Neural progenitor cell (in vitro differentiated cells): ENCODE measurements around the gene GLT8D2. TPM values are rescaled to one million over a fixed set of nuclear protein-coding genes. Genes with fewer than 3 reads are reported as not detected.
"Not testable (repeated sequence)": the region's sequence is repeated elsewhere in the genome, so short reads cannot be mapped to it uniquely, and the experiment has no call there.

Experiments
- DNase-seq: peaks from one replicate; pipeline ENCODE4 v3.0.0-alpha.2; 2016; ENCODE audit warnings: low spot score
- H2AFZ ChIP-seq: fragments of 200-600 bp; sonication (generic); replicated peaks from 2 replicates; pipeline ENCODE4 v1.6.1; 2016; ENCODE audit warnings: antibody characterized with exemption
- H3F3A ChIP-seq: fragments of 200-600 bp; sonication (generic); 2 replicates; pipeline ENCODE4 v1.6.1; 2016; ENCODE audit warnings: antibody characterized with exemption, low read depth
- H3K27ac ChIP-seq: fragments of 200-600 bp; sonication (generic); 2 replicates; pipeline ENCODE4 v1.5.1; 2016; ENCODE audit warnings: mild to moderate bottlenecking
- H3K27me3 ChIP-seq: fragments of 200-600 bp; sonication (generic); 2 replicates; pipeline ENCODE4 v1.6.1; 2016; ENCODE audit warnings: mild to moderate bottlenecking, moderate library complexity
- H3K36me3 ChIP-seq: fragments of 200-600 bp; sonication (generic); 2 replicates; pipeline ENCODE4 v1.5.1; 2016
- H3K4me1 ChIP-seq: fragments of 200-600 bp; sonication (generic); 2 replicates; pipeline ENCODE4 v1.6.1; 2016; ENCODE audit warnings: mixed run types
- H3K4me2 ChIP-seq: fragments of 200-600 bp; sonication (generic); 2 replicates; pipeline ENCODE4 v1.6.1; 2016
- H3K4me3 ChIP-seq: fragments of 200-600 bp; sonication (generic); 2 replicates; pipeline ENCODE4 v1.5.1; 2016
- H3K79me2 ChIP-seq: fragments of 200-600 bp; sonication (generic); 2 replicates; pipeline ENCODE4 v1.6.1; 2016; ENCODE audit warnings: low read depth
- H3K9ac ChIP-seq: fragments of 200-600 bp; sonication (generic); 2 replicates; pipeline ENCODE4 v1.6.1; 2016
- H3K9me3 ChIP-seq: fragments of 200-600 bp; sonication (generic); 2 replicates; pipeline ENCODE4 v1.5.1; 2016; ENCODE audit warnings: low read depth
- H4K20me1 ChIP-seq: fragments of 200-600 bp; sonication (generic); 2 replicates; pipeline ENCODE4 v1.6.1; 2016; ENCODE audit warnings: low read depth
- H3K27ac Mint-ChIP-seq: 3 replicates; pipeline ENCODE4 v1.8.0; 2021; ENCODE audit warnings: mixed read lengths
- H3K27me3 Mint-ChIP-seq: 2 replicates; pipeline ENCODE4 v1.8.0; 2022; ENCODE audit warnings: low read depth, mild to moderate bottlenecking, inconsistent platforms, moderate library complexity, mixed read lengths; ENCODE audit not compliant: insufficient read depth
- H3K36me3 Mint-ChIP-seq: 3 replicates; pipeline ENCODE4 v1.8.0; 2021; ENCODE audit warnings: mixed read lengths
- H3K4me1 Mint-ChIP-seq: 3 replicates; pipeline ENCODE4 v1.8.0; 2021; ENCODE audit warnings: mixed read lengths
- H3K4me3 Mint-ChIP-seq: 3 replicates; pipeline ENCODE4 v1.8.0; 2021; ENCODE audit warnings: mild to moderate bottlenecking, moderate library complexity, mixed read lengths
- H3K9me3 Mint-ChIP-seq: 3 replicates; pipeline ENCODE4 v1.8.0; 2020; ENCODE audit warnings: mixed read lengths
- CTCF ChIP-seq: fragments of 200-600 bp; sonication (generic); IDR thresholded peaks from 2 replicates; pipeline ENCODE4 v1.5.1; 2017; ENCODE audit warnings: antibody characterized with exemption, mild to moderate bottlenecking
- EZH2 ChIP-seq: fragments of 200-600 bp; sonication (generic); IDR thresholded peaks from 2 replicates; pipeline ENCODE4 v1.6.1; 2017; ENCODE audit warnings: antibody characterized with exemption, mild to moderate bottlenecking, moderate library complexity
- EZH2phosphoT487 ChIP-seq: fragments of 200-600 bp; sonication (generic); IDR thresholded peaks from 2 replicates; pipeline ENCODE4 v1.6.1; 2017; ENCODE audit warnings: antibody characterized with exemption
- total RNA-seq: library from RNA; depleted of rRNA; stranded (reverse); fragments of >200 nt; gene quantifications from 2 replicates; pipeline ENCODE4 v1.2.3, GENCODE V29; 2015; ENCODE audit warnings: low replicate concordance

The GLT8D2 gene
- total RNA-seq, 1 donor from 2014 or later: 3.9 TPM

DNA sequence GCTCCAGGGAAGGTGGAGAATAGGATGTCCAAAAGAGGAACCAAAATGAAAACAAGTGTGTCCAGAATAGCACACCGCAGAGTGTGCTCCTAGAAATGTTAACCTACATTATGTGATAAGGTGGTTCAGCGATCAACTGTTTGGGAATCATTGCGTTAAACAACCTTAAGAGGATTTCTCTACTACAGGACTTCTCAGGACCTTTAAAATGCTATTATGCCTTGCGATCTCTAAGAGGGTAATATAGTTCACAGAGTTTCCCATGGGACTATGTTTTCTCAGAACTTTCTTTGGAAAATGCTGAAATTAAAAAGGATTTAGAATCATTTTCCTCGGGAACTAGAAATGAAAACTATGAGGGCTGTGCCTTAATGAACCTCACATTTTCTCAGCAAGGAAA, 1.8 kb downstream of the GLT8D2 start:
- Mint-ChIP-seq H3K27me3 (peaks cover 11% of the 10 kb centered on the region), H3K9me3 (no peaks in the 10 kb centered on the region), H3K27ac (no peak overlapping the region), H3K36me3 (no peaks in the 10 kb centered on the region), H3K4me3 (no peak overlapping the region), H3K4me1 (peaks cover 15% of the 10 kb centered on the region)
- Histone ChIP-seq H3K79me2 (no peaks in the 10 kb centered on the region), H3K4me2 (no peak overlapping the region), H3F3A (peaks cover 6% of the 10 kb centered on the region), H2AFZ (no peak overlapping the region), H3K27me3 (peaks cover 33% of the 10 kb centered on the region), H3K9me3 (no peaks in the 10 kb centered on the region), H3K4me3 (no peak overlapping the region), H3K9ac (no peak overlapping the region), H3K27ac (no peak overlapping the region), H4K20me1 (no peaks in the 10 kb centered on the region), H3K4me1 (peaks cover 16% of the 10 kb centered on the region), H3K36me3 (no peaks in the 10 kb centered on the region)
- no peak for TF ChIP-seq CTCF
- TF ChIP-seq EZH2: no peak
- no peak for TF ChIP-seq EZH2phosphoT487
- no peak for DNase-seq

DNA sequence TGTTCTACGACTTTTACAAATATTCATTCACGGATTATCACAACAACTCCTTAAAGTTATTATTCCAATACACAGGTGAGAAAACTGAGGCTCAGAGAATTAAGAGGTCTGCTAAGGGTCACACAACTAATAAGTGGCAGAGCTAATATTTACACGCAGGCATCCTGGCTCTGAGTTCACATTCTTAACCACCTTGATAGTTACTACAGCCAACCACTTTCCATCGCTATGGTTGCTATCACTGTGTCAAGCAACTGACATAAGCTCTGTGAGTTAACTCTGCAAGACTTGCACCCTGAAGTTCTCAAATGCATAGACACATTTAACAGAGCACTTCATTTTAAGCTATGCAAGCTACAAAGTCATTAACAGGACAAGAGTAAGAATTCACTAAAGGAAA, 3.7 kb downstream of the GLT8D2 start:
- Mint-ChIP-seq H3K4me3 (no peak overlapping the region), H3K4me1 (peaks cover 15% of the 10 kb centered on the region), H3K36me3 (no peaks in the 10 kb centered on the region), H3K9me3 (no peaks in the 10 kb centered on the region), H3K27me3 (peaks cover 10% of the 10 kb centered on the region), H3K27ac (no peak overlapping the region)
- Histone ChIP-seq H4K20me1 (no peaks in the 10 kb centered on the region), H3K4me3 (no peak overlapping the region), H3K27ac (no peak overlapping the region), H3K9ac (no peak overlapping the region), H3K9me3 (no peaks in the 10 kb centered on the region), H2AFZ (no peak overlapping the region), H3K79me2 (no peaks in the 10 kb centered on the region), H3K4me1 (peaks cover 16% of the 10 kb centered on the region), H3F3A (peaks cover 6% of the 10 kb centered on the region), H3K27me3 (peaks cover 33% of the 10 kb centered on the region), H3K4me2 (no peak overlapping the region), H3K36me3 (no peaks in the 10 kb centered on the region)
- TF ChIP-seq EZH2phosphoT487 (no peak), CTCF (no peak), EZH2 (no peak)
- DNase-seq: no peak

DNA sequence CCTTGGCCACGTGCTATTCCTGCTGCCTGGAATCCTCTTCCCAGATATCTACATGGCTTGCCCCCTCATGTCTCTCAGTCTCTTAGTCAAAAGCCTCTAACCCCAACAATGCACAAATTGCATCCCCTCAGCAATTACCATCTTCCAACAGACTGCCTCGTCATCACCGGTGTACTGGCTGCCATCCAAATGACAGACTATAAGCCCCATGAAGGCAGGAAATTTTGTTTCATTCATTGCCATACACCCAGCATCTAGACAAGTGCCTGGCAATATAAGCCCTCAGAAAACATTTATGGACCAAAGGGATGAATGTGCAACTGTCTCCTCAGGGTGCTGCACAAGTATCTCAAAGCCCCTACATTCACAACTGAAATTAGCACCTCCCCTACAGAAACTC, 5.8 kb downstream of the GLT8D2 start:
- Histone ChIP-seq H3F3A (no peaks in the 10 kb centered on the region), H3K9me3 (no peaks in the 10 kb centered on the region), H3K9ac (no peak overlapping the region), H3K4me1 (peaks cover 12% of the 10 kb centered on the region), H3K4me3 (no peak overlapping the region), H3K36me3 (no peaks in the 10 kb centered on the region), H3K27me3 (peaks cover 12% of the 10 kb centered on the region), H3K27ac (no peak overlapping the region), H3K79me2 (no peaks in the 10 kb centered on the region), H2AFZ (no peak overlapping the region), H3K4me2 (no peak overlapping the region), H4K20me1 (no peaks in the 10 kb centered on the region)
- Mint-ChIP-seq H3K4me3 (no peak overlapping the region), H3K9me3 (no peaks in the 10 kb centered on the region), H3K27me3 (peaks cover 2% of the 10 kb centered on the region), H3K36me3 (no peaks in the 10 kb centered on the region), H3K4me1 (peaks cover 9% of the 10 kb centered on the region), H3K27ac (no peak overlapping the region)
- no peak for DNase-seq
- no peak for TF ChIP-seq EZH2phosphoT487
- no peak for TF ChIP-seq EZH2
- no peak for TF ChIP-seq CTCF

DNA sequence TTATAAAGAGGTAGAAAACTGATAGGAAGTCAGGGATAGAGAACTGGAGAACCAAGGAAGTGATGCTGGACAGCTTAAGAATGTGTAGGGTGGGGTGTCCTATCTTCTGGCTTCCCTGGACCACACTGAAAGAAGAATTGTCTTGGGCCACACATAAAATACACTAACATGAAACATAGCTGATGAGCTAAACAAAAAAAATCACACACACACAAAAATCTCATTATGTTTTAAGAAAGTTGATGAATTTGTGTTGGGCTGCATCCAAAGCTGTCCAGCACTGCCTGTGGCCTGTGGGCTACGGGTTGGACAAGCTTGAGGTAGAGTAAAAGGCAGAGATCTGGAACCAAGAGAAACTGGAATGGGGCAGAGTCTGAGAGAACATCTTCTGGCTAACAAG, 7.4 kb downstream of the GLT8D2 start:
- no peak overlapping the region for H2AFZ ChIP-seq
- no peak overlapping the region for H3K4me3 ChIP-seq
- no peaks in the 10 kb centered on the region for H3F3A ChIP-seq
- no peak overlapping the region for H3K4me2 ChIP-seq
- Mint-ChIP-seq H3K4me3 (no peak overlapping the region), H3K9me3 (peaks cover 3% of the 10 kb centered on the region), H3K27ac (no peak overlapping the region), H3K36me3 (no peaks in the 10 kb centered on the region), H3K4me1 (peaks cover 2% of the 10 kb centered on the region), H3K27me3 (peaks cover 2% of the 10 kb centered on the region)
- no peaks in the 10 kb centered on the region for H3K9me3 ChIP-seq
- no peaks in the 10 kb centered on the region for H4K20me1 ChIP-seq
- TF ChIP-seq CTCF (no peak), EZH2phosphoT487 (no peak), EZH2 (no peak)
- H3K79me2 ChIP-seq: no peaks in the 10 kb centered on the region
- no peaks in the 10 kb centered on the region for H3K36me3 ChIP-seq
- peaks cover 12% of the 10 kb centered on the region for H3K4me1 ChIP-seq
- DNase-seq: no peak
- H3K9ac ChIP-seq: no peak overlapping the region
- no peak overlapping the region for H3K27ac ChIP-seq
- peaks cover 3% of the 10 kb centered on the region for H3K27me3 ChIP-seq

- not testable (repeated sequence) for H3K4me2 ChIP-seq, H3F3A ChIP-seq, H3K36me3 Mint-ChIP-seq, H3K9me3 Mint-ChIP-seq, H3K36me3 ChIP-seq, H4K20me1 ChIP-seq, H2AFZ ChIP-seq, H3K9me3 ChIP-seq, H3K27me3 ChIP-seq, H3K27ac ChIP-seq, H3K4me1 ChIP-seq, H3K9ac ChIP-seq, H3K4me3 Mint-ChIP-seq, DNase-seq, H3K4me1 Mint-ChIP-seq, H3K27me3 Mint-ChIP-seq, H3K4me3 ChIP-seq, H3K79me2 ChIP-seq, H3K27ac Mint-ChIP-seq
These were observed 10.2 kb downstream of the GLT8D2 start for GRCh38 chr12:104039769-104040168.
